GM23338 (cell line): ENCODE measurements around the gene MYCN. TPM values are rescaled to one million over a fixed set of nuclear protein-coding genes. Genes with fewer than 3 reads are reported as not detected.

Experiments
- EZH2 ChIP-seq: fragments of 200-600 bp; sonication (generic); IDR thresholded peaks from one replicate; pipeline ENCODE4 v1.8.0; 2017; ENCODE audit warnings: antibody characterized with exemption, mild to moderate bottlenecking, low read depth; ENCODE audit not compliant: unreplicated experiment
- EZH2phosphoT487 ChIP-seq: fragments of 200-600 bp; sonication (generic); IDR thresholded peaks from one replicate; pipeline ENCODE4 v1.8.1; 2018; ENCODE audit warnings: antibody characterized with exemption; ENCODE audit not compliant: unreplicated experiment
- ZNF331 ChIP-seq: fragments of 250-450 bp; sonication (Bioruptor Pico); IDR thresholded peaks from 2 replicates; pipeline ENCODE4 v1.5.0; 2020; ENCODE audit warnings: low read depth, mild to moderate bottlenecking, moderate library complexity
- polyA plus RNA-seq: library from polyadenylated mRNA; unstranded; fragments of >200 nt; fragmentation: Nextera tagmentation; extraction: Ambion mirVana; gene quantifications from 2 replicates; pipeline ENCODE4 v1.2.1, GENCODE V29; 2016
- total RNA-seq: library from RNA; depleted of rRNA; stranded (reverse); fragments of >200 nt; shearing (Covaris generic); gene quantifications from 2 replicates; pipeline ENCODE4 v1.2.3, GENCODE V29; 2014
- TF ChIP-seq, protein P1 (sequence below): fragments of 250-450 bp; sonication (Bioruptor Pico); IDR thresholded peaks from 2 replicates; pipeline ENCODE4 v1.5.0; 2020; ENCODE audit warnings: mild to moderate bottlenecking, moderate library complexity
- TF ChIP-seq, protein P2 (sequence below): IDR thresholded peaks from one replicate; pipeline ENCODE4 v1.6.1; 2018; ENCODE audit warnings: antibody characterized with exemption; ENCODE audit not compliant: unreplicated experiment

MYCN gene
- total and polyA plus RNA-seq, 2 experiments from 2014 or later, result 50.8 to 145 TPM

DNA sequence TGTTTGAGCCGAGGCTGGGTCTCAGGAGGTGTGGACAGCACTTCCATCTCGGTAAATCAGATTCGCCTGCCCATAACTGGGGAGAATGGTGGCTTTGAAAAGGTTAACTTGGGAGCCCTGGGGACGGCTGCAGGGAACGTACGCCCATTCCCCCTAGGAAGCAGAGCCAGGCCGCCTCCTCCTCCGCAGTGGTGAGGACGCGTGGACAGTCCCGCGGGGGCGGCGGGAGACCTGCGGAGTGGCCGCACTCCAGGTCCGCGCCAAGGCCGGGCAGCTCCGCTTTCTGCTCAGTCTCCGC is 845 bp upstream of the MYCN start (continued):
- TF ChIP-seq, protein P1, sequence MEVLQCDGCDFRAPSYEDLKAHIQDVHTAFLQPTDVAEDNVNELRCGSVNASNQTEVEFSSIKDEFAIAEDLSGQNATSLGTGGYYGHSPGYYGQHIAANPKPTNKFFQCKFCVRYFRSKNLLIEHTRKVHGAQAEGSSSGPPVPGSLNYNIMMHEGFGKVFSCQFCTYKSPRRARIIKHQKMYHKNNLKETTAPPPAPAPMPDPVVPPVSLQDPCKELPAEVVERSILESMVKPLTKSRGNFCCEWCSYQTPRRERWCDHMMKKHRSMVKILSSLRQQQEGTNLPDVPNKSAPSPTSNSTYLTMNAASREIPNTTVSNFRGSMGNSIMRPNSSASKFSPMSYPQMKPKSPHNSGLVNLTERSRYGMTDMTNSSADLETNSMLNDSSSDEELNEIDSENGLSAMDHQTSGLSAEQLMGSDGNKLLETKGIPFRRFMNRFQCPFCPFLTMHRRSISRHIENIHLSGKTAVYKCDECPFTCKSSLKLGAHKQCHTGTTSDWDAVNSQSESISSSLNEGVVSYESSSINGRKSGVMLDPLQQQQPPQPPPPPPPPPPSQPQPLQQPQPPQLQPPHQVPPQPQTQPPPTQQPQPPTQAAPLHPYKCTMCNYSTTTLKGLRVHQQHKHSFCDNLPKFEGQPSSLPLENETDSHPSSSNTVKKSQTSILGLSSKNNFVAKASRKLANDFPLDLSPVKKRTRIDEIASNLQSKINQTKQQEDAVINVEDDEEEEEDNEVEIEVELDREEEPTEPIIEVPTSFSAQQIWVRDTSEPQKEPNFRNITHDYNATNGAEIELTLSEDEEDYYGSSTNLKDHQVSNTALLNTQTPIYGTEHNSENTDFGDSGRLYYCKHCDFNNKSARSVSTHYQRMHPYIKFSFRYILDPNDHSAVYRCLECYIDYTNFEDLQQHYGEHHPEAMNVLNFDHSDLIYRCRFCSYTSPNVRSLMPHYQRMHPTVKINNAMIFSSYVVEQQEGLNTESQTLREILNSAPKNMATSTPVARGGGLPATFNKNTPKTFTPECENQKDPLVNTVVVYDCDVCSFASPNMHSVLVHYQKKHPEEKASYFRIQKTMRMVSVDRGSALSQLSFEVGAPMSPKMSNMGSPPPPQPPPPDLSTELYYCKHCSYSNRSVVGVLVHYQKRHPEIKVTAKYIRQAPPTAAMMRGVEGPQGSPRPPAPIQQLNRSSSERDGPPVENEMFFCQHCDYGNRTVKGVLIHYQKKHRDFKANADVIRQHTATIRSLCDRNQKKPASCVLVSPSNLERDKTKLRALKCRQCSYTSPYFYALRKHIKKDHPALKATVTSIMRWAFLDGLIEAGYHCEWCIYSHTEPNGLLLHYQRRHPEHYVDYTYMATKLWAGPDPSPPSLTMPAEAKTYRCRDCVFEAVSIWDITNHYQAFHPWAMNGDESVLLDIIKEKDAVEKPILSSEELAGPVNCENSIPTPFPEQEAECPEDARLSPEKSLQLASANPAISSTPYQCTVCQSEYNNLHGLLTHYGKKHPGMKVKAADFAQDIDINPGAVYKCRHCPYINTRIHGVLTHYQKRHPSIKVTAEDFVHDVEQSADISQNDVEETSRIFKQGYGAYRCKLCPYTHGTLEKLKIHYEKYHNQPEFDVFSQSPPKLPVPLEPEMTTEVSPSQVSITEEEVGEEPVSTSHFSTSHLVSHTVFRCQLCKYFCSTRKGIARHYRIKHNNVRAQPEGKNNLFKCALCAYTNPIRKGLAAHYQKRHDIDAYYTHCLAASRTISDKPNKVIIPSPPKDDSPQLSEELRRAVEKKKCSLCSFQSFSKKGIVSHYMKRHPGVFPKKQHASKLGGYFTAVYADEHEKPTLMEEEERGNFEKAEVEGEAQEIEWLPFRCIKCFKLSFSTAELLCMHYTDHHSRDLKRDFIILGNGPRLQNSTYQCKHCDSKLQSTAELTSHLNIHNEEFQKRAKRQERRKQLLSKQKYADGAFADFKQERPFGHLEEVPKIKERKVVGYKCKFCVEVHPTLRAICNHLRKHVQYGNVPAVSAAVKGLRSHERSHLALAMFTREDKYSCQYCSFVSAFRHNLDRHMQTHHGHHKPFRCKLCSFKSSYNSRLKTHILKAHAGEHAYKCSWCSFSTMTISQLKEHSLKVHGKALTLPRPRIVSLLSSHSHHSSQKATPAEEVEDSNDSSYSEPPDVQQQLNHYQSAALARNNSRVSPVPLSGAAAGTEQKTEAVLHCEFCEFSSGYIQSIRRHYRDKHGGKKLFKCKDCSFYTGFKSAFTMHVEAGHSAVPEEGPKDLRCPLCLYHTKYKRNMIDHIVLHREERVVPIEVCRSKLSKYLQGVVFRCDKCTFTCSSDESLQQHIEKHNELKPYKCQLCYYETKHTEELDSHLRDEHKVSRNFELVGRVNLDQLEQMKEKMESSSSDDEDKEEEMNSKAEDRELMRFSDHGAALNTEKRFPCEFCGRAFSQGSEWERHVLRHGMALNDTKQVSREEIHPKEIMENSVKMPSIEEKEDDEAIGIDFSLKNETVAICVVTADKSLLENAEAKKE (CRISPR knock-in tag), result no peak
- TF ChIP-seq EZH2phosphoT487, result no peak
- TF ChIP-seq EZH2, result no peak
- TF ChIP-seq ZNF331, result no peak
- TF ChIP-seq, protein P2, sequence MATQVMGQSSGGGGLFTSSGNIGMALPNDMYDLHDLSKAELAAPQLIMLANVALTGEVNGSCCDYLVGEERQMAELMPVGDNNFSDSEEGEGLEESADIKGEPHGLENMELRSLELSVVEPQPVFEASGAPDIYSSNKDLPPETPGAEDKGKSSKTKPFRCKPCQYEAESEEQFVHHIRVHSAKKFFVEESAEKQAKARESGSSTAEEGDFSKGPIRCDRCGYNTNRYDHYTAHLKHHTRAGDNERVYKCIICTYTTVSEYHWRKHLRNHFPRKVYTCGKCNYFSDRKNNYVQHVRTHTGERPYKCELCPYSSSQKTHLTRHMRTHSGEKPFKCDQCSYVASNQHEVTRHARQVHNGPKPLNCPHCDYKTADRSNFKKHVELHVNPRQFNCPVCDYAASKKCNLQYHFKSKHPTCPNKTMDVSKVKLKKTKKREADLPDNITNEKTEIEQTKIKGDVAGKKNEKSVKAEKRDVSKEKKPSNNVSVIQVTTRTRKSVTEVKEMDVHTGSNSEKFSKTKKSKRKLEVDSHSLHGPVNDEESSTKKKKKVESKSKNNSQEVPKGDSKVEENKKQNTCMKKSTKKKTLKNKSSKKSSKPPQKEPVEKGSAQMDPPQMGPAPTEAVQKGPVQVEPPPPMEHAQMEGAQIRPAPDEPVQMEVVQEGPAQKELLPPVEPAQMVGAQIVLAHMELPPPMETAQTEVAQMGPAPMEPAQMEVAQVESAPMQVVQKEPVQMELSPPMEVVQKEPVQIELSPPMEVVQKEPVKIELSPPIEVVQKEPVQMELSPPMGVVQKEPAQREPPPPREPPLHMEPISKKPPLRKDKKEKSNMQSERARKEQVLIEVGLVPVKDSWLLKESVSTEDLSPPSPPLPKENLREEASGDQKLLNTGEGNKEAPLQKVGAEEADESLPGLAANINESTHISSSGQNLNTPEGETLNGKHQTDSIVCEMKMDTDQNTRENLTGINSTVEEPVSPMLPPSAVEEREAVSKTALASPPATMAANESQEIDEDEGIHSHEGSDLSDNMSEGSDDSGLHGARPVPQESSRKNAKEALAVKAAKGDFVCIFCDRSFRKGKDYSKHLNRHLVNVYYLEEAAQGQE, result no peak
